HepG2 (cell line): ENCODE measurements around the gene SRRT. TPM values are rescaled to one million over a fixed set of nuclear protein-coding genes. Genes with fewer than 3 reads are reported as not detected.

Experiments
- ADNP ChIP-seq: sonication (generic); formaldehyde crosslinking; IDR thresholded peaks from 2 replicates; pipeline ENCODE4 v1.4.0; 2020; ENCODE audit warnings: missing genetic modification reagents
- ARNTL ChIP-seq: sonication (generic); formaldehyde crosslinking; IDR thresholded peaks from 2 replicates; pipeline ENCODE4 v1.4.0; 2020; ENCODE audit warnings: mild to moderate bottlenecking, missing genetic modification reagents
- BATF2 ChIP-seq: sonication (generic); formaldehyde crosslinking; IDR thresholded peaks from 2 replicates; pipeline ENCODE4 v1.8.0; 2022; ENCODE audit warnings: mild to moderate bottlenecking, missing genetic modification reagents, moderate library complexity
- ETS1 ChIP-seq: sonication (generic); formaldehyde crosslinking; IDR thresholded peaks from 2 replicates; pipeline ENCODE4 v1.4.0; 2020; ENCODE audit warnings: missing genetic modification reagents
- JUNB ChIP-seq: sonication (generic); formaldehyde crosslinking; IDR thresholded peaks from 2 replicates; pipeline ENCODE4 v1.8.0; 2022; ENCODE audit warnings: missing genetic modification reagents, mild to moderate bottlenecking, borderline replicate concordance
- KDM2A ChIP-seq: sonication (generic); formaldehyde crosslinking; IDR thresholded peaks from 2 replicates; pipeline ENCODE4 v1.4.0; 2020; ENCODE audit warnings: low read depth, missing genetic modification reagents, borderline replicate concordance
- LBX2 ChIP-seq: sonication (generic); formaldehyde crosslinking; IDR thresholded peaks from 2 replicates; pipeline ENCODE4 v1.5.0; 2020; ENCODE audit warnings: missing genetic modification reagents, mild to moderate bottlenecking, borderline replicate concordance
- MAFF ChIP-seq: IDR thresholded peaks from 2 replicates; pipeline ENCODE4 v1.6.1; 2011; ENCODE audit warnings: low read depth, low read length, improper control_type of control experiment
- NCOA1 ChIP-seq: sonication (generic); formaldehyde crosslinking; IDR thresholded peaks from 2 replicates; pipeline ENCODE4 v1.9.0; 2021; ENCODE audit warnings: missing genetic modification reagents
- NFIB ChIP-seq: sonication (generic); formaldehyde crosslinking; IDR thresholded peaks from 2 replicates; pipeline ENCODE4 v1.9.0; 2021; ENCODE audit warnings: missing genetic modification reagents, mild to moderate bottlenecking, borderline replicate concordance
- NR2F1 ChIP-seq, 2 experiments: fragments of 450-650 bp in 1 of 2; formaldehyde crosslinking in 1 of 2; IDR thresholded peaks; 2 replicates each; pipeline versions ENCODE4 v1.5.0 to v1.6.1; 2016 to 2020; ENCODE audit warnings: mild to moderate bottlenecking in 1 of 2, missing compliant biosample characterization in 1 of 2, missing genetic modification reagents in 1 of 2, moderate library complexity in 1 of 2
- REPIN1 ChIP-seq: sonication (generic); formaldehyde crosslinking; IDR thresholded peaks from 2 replicates; pipeline ENCODE4 v1.8.0; 2022; ENCODE audit warnings: missing genetic modification reagents, low read depth, mild to moderate bottlenecking, borderline replicate concordance
- RNF219 ChIP-seq: sonication (generic); formaldehyde crosslinking; IDR thresholded peaks from 2 replicates; pipeline ENCODE4 v1.5.0; 2020; ENCODE audit warnings: mild to moderate bottlenecking, missing genetic modification reagents
- SKIL ChIP-seq: sonication (generic); formaldehyde crosslinking; IDR thresholded peaks from 2 replicates; pipeline ENCODE4 v1.8.0; 2022; ENCODE audit warnings: missing genetic modification reagents, mild to moderate bottlenecking, moderate library complexity, borderline replicate concordance
- SRSF4 ChIP-seq: fragments of 200-400 bp; formaldehyde crosslinking; IDR thresholded peaks from one replicate; pipeline ENCODE4 v1.6.1; 2018; ENCODE audit warnings: mild to moderate bottlenecking, low read depth, low read length, moderate library complexity; ENCODE audit not compliant: poor library complexity, severe bottlenecking
- ZBTB20 ChIP-seq: sonication (generic); formaldehyde crosslinking; IDR thresholded peaks from 2 replicates; pipeline ENCODE4 v1.8.1; 2023; ENCODE audit warnings: missing genetic modification reagents, low read depth, mild to moderate bottlenecking, borderline replicate concordance
- ZNF10 ChIP-seq: sonication (generic); formaldehyde crosslinking; IDR thresholded peaks from 2 replicates; pipeline ENCODE4 v1.4.0; 2020; ENCODE audit warnings: mild to moderate bottlenecking, low read depth, missing genetic modification reagents, borderline replicate concordance
- ZNF331 ChIP-seq: sonication (generic); formaldehyde crosslinking; IDR thresholded peaks from 2 replicates; pipeline ENCODE4 v1.4.0; 2020; ENCODE audit warnings: missing genetic modification reagents
- ZNF552 ChIP-seq: sonication (generic); formaldehyde crosslinking; IDR thresholded peaks from 2 replicates; pipeline ENCODE4 v1.9.0; 2022; ENCODE audit warnings: missing genetic modification reagents, mild to moderate bottlenecking, borderline replicate concordance
- ZNF674 ChIP-seq: sonication (generic); formaldehyde crosslinking; IDR thresholded peaks from 2 replicates; pipeline ENCODE4 v1.5.0; 2020; ENCODE audit warnings: low read depth, mild to moderate bottlenecking, missing genetic modification reagents
- ZNF703 ChIP-seq: sonication (generic); formaldehyde crosslinking; IDR thresholded peaks from 2 replicates; pipeline ENCODE4 v1.5.1; 2020; ENCODE audit warnings: missing genetic modification reagents, mild to moderate bottlenecking, moderate library complexity, borderline replicate concordance
- ZSCAN20 ChIP-seq: sonication (generic); formaldehyde crosslinking; IDR thresholded peaks from 2 replicates; pipeline ENCODE4 v1.4.0; 2020; ENCODE audit warnings: missing genetic modification reagents, mild to moderate bottlenecking, borderline replicate concordance
- polyA plus RNA-seq, 8 experiments: library from polyadenylated mRNA; depleted of rRNA in 3 of 8; stranded (reverse) in 7 of 8; unstranded in 1 of 8; fragments of >200 nt; fragmentation: Illumina TruSeq in 4 of 8; extraction: Trizol in 4 of 8; gene quantifications; 2 replicates each; pipeline versions ENCODE4 v1.2.1 to v1.2.3, GENCODE V29; 2011 to 2016; ENCODE audit warnings: low read depth in 4 of 8, missing spikeins in 1 of 8, mixed read lengths in 1 of 8; ENCODE audit not compliant: insufficient read depth in 1 of 8
- total RNA-seq, 5 experiments: library from RNA; depleted of rRNA; stranded (reverse); fragments of >200 nt; fragmentation: Illumina TruSeq; extraction: Trizol; gene quantifications; 2 replicates each; pipeline ENCODE4 v1.2.3, GENCODE V29; 2016; ENCODE audit warnings: low read depth in 1 of 5

The SRRT gene
- total and polyA plus RNA-seq, 2 of the 13 experiments (the other 11 are each of a cell fraction or from before 2014, with no cell fraction given), result 26.2 to 106 TPM

GRCh38 chr7:100895956-100896731 is 21.2 kb downstream of the SRRT start (continued):
- TF ChIP-seq ZNF10 (CRISPR knock-in tag) (no peak), LBX2 (CRISPR knock-in tag) (no peak), ZBTB20 (no peak), KDM2A (CRISPR knock-in tag) (peak; percentile 53; the same call in 1 of the 2 replicates), MAFF (no peak), RNF219 (CRISPR knock-in tag) (no peak), SRSF4 (no peak), JUNB (CRISPR knock-in tag) (0 out of 2 replicates have a peak, but pooled peaks have one; percentile 21), ADNP (CRISPR knock-in tag) (no peak), NCOA1 (CRISPR knock-in tag) (no peak), REPIN1 (CRISPR knock-in tag) (no peak), ARNTL (peak; percentile 55; the same call in 1 of the 2 replicates), ZNF674 (CRISPR knock-in tag) (no peak), ZNF703 (CRISPR knock-in tag) (no peak), NFIB (0 out of 2 replicates have a peak, but pooled peaks have one; percentile 64), ZSCAN20 (CRISPR knock-in tag) (no peak), ZNF331 (CRISPR knock-in tag) (no peak), ZNF552 (CRISPR knock-in tag) (no peak), BATF2 (no peak), ETS1 (CRISPR knock-in tag) (no peak), SKIL (CRISPR knock-in tag) (peak; percentile 44), NR2F1 (CRISPR knock-in tag; IDR thresholded peaks at IDR 0.05) (peak in 1 of 2 experiments; percentile 13; a peak in 1 of 4 replicates)
